Activated CD4-positive, alpha-beta T cell treated with anti-CD3 and anti-CD28 coated beads, Interleukin-10, Interleukin-2, amounts not matched to agents 100 ng/mL and 50 ng/mL, durations not matched to agents 16 hours and 8 hours (primary cell): ENCODE data around the gene NEK9.
"Not testable (repeated sequence)": the region's sequence is repeated elsewhere in the genome, so short reads cannot be mapped to it uniquely, and the experiment has no call there.

ENCODE experiments used
- DNase-seq: peaks from one replicate; pipeline ENCODE4 v3.0.0-alpha.2; 2020

The NEK9 gene

DNA sequence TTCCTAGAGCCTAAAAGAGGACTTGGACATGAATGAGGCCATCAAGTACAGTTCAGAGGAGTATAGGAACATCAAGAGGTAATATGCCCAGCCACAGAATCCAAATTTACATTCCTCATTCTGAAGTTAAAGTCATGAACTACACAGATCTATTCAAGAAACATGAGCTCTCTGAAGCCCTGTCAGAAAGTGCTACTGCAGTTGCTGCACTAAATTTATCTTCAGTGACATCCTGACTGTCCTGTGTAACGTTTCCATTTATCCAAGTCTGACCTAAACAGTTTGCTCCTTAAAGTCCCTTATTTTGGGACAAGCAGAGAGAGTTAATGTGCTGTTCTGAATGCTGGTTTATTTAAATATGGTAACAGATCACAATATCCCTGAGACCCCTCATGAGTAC lies 28.2 kb downstream of the NEK9 start:
- DNase-seq: no peak

DNA sequence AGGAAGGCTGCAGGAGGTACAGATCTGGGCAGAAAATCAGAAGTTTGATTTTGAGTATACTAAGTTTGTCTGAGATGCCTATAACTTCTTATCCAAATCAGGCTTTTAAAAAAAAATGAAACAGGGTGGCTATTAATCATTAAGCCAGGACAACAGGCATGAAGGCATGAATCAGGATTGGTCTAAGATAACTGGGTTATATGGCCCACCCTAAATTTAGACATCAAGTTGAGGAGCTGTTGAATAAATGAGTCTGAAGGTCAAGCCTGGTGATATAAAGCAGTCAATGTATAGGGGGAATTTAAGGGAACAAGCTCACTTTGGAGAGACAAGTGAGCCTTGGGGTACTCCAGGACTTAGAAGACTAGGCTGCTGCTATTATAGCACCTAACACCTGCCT lies 28.6 kb downstream of the NEK9 start:
- DNase-seq: no peak

GRCh38 chr14:75096959-75097358 lies 29.9 kb downstream of the NEK9 start:
- DNase-seq: no peak

DNA sequence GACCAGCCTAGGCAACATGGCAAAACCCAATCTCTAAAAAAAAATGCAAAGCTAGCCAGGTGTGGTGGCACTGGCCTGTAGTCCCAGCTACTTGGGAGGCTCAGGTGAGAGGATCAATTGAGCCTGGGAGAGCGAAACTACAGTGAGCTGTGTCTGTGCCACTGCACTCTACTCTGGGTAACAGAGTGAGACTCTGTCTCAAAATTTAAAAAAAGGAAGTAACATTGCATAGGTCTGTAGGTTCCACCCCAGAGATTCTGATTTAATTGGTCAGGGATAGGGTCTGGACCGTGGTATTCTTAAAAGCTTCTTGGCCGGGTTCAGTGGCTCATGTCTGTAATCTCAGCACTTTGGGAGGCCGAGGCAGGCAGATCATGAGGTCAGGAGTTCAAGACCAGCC lies 31.2 kb downstream of the NEK9 start:
- no peak for DNase-seq

DNA sequence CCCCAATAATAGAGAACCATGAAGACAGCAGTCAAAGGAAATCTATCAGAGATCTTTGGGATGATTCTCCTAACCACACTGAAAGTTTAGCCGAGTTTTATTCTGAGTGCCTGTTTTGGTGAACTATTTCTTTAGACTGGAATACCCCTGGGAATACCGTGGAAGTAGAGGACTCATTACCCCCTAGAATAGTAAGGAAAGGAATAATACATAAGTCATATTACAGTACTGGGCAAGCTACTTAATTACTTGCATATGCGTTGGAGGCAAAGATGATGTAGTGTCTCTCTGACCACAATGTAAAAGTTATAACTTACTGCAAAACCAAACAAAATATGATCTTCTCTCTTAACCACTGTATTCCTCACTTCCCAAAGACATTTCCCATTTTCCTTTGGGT lies 32.0 kb downstream of the NEK9 start:
- DNase-seq: no peak

- no peak for DNase-seq
These were observed 34.1 kb downstream of the NEK9 start for GRCh38 chr14:75092698-75093097.

GRCh38 chr14:75091251-75091650 lies 35.6 kb downstream of the NEK9 start:
- no peak for DNase-seq

DNA sequence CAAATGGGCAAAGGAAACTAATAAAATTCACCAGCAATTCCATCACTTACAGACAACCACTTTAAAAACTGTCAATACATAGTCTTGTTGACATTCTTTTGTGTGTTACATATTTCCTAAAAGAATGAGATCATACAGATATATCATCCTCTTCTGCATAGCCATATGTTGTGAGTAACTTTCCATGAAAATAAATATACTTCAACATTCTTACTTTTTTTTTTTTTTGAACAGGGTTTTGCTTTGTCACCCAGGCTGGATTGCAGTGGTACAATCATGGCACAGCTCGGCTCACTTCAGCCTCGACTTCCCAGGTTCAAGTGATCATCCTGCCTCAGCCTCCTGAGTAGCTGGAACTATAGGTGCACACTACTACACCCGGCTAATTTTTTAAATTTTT lies 36.5 kb downstream of the NEK9 start:
- no peak for DNase-seq

GRCh38 chr14:75088566-75089373 lies 38.1 kb downstream of the NEK9 start:
- DNase-seq: peak; percentile 49

DNA sequence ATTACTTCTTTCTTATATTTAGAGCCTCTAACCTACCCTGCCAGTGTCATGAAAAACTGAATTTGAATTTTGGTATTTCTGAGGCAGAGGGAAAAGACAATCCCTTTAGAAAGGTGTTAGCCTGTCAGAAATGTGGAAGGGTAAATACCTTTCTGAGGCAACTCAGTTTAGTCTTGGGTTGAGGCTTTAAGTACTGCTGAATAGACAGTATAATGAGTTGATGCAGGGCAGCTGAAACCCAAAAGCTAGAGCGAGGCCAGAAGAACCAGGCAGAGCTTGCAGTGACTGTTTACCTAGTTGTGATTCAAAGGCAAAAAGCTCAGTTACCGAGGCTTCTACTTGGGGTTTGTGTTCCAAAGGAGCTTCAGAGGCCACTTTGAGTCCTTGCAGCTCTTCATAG lies 38.7 kb downstream of the NEK9 start:
- DNase-seq: no peak

DNA sequence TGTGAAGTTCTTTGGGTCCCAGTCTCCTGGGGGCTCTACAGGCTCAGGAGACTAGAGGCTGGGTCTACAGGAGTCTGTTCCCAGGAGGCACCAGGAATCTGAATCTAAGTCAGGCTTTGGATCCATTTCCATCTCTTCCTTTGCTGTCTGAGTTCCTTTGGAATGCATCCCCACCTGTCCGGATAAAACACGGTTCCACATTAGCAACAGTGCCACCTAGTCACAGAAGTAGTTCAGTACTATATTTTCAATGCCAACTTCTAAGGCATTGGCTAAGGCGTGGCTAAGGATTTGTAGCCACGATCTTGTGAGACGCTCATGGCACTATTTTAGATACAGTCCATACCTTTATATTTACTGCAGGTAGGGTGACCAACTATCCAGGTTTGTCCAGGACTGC lies 42.3 kb downstream of the NEK9 start:
- DNase-seq: no peak

DNA sequence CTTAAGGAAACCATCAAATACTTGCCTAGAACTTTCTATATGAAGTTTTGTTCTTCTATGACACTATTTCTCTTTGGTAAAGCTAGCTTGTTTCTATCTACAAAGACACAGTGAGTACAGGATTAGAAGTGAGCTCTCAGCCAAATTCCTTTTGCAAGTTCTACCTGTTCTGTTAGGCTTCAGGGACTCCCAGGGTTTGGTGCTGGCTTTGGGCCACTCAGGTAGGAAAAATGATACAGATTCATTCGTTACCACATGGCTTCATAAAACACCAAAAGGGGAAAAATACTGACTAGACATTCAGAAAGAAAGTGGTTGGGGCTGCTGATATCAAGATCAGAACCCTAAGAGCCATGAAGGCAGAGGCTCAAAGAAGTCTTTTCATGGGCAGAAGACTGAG lies 43.6 kb downstream of the NEK9 start:
- DNase-seq: no peak

GRCh38 chr14:75081660-75082229 lies 45.1 kb downstream of the NEK9 start:
- DNase-seq: no peak

GRCh38 chr14:75079521-75079920 lies 47.3 kb downstream of the NEK9 start:
- DNase-seq: no peak

DNA sequence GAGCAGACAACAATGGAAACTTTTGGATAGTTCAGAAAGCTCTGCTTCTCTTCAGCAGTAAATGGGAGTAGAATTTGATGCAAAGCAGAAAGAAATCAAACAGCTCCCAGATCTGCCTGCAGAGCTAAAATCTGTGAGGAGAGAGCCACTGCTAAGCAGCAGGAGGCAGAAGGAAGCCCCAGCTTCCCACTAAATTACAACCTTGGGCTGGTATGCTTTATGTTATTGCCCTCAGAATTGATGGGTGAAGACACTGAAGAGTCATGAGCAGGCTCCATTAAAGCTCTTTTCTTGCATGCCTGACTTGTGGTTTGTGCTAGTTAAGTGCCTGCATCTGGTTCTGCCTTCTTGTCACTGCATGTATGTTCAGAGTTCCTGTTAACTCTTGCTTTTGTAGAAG lies 49.1 kb downstream of the NEK9 start:
- no peak for DNase-seq

- DNase-seq: no peak
These were observed 56.5 kb downstream of the NEK9 start for GRCh38 chr14:75070383-75070782.

DNA sequence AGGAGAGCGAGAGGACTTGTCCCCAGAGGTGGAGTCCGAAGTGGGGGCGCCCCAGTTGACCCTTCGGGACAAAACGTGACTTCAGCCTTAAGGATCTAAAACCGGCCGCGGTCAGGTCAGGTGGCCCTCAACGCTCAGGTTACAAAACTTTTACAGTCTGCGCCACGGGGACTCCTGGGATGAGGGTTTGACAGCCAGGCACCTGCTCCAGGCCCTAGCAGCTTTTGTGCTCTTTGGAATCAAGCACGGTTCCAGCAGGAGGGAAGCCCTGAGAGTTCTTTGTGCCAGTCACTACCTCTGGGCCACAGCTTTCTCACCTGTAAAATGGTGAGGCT lies 57.1 kb downstream of the NEK9 start:
- DNase-seq: no peak

DNA sequence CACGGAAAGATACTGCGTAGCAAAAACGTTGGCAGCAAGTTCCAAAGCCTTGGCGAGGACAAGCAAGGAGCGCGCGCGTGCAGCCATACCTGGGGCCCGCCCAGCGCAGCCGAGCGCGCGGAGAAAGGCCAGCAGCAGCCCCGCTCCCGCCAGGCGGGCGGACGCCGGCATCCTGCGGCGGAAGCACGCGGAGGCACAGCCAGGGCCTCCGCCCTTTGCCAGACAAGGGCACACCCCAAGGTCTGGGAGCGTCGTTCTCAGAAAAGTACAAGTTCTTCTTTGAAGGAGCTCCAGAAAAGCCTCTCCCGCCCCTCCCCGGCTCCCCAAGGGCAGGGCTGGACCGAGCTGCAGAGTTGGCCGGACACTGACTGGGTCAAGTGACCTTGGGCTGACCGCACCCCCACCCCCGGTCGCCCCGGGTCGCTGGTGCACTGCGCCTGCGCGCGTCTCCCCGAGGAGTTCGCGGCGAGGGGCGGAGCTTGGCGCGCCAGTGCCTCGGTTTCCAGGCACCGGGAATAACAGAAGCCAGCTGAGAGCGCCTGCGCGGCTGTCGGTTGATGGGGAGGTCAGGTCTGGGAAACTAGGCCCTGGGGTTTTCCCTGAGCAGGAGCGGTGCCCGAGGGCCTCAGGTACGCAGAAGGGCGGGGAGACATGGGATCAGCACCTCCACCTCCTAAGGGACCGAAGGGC lies 57.6 kb downstream of the NEK9 start, which contains the start of gene ZC2HC1C:
ZC2HC1C (plus strand) TSS at position 521 of the 690 bp plus-strand sequence. CDS start 933 bp downstream, outside the sequence.
- peak; percentile 87 for DNase-seq

GRCh38 chr14:75068294-75069120 lies 58.3 kb downstream of the NEK9 start:
- DNase-seq: no peak

DNA sequence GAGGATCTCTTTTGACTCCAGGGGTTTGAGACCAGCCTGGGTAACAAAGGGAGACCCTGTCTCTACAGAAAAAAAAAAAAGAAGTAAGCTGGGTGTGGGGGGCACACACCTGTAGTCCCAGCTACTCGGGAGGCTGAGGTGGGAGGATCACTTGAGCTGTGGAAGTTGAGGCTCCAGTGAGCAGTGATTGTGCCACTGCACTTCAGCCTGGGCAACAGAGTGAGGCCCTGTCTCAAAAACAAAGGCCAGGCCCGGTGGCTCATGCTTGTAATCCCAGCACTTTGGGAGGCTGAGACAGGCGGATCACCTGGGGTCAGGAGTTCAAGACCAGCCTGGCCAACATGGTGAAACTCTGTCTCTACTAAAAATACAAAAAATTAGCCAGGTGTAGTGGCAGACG lies 59.1 kb downstream of the NEK9 start:
- DNase-seq: not testable (repeated sequence)

GRCh38 chr14:75067212-75067611 lies 59.6 kb downstream of the NEK9 start:
- no peak for DNase-seq

- no peak for DNase-seq
These were observed 60.2 kb downstream of the NEK9 start for GRCh38 chr14:75066691-75067090.

DNA sequence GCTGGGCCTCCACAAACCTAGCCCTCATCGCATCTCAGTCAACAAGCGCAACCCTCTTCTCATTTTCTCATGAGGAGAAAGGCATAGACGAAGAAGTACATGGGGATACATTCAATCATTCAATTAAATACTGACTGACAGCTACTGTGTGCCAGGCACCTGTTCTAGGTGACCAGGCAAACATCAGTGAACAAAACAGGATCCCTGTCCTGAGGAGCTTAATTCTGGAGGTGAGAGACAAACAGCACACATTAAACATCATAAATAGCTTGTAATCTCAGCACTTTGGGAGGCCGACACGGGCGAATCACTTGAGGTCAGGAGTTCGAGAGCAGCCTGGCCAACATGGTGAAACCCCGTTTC lies 62.7 kb downstream of the NEK9 start:
- no peak for DNase-seq
